ENCODE results near the gene TMEM187.

Gene TMEM187

DNA sequence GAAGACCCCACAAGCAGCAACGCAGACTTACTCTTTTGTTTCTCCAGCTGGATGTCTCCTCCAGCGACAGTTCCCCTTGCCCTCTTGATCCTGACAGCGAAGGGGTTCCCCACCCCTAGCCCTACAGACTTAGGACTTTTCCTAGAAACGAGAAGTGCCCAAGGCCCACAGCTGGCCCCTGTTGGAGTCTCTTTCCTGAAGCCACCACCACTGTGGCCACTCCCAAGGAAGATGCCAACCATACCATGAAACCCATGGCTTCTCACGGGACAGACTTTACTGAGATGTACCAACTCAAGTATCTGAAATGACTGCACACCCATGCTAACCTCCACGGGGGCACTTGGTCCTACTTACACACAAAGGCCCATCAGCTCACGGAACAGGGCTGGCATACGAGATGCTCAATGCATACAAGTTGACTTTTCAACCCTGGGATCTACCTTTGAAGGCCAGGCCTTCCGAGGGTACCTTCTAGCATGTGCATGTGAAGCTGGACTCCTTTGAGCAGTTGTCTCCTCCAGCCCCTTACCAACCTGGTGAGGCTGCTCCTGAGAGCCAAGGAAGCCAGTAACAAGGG, 48.1 kb downstream of the TMEM187 start:
- DNase-seq (ENCODE audit: low read depth): no peak

DNA sequence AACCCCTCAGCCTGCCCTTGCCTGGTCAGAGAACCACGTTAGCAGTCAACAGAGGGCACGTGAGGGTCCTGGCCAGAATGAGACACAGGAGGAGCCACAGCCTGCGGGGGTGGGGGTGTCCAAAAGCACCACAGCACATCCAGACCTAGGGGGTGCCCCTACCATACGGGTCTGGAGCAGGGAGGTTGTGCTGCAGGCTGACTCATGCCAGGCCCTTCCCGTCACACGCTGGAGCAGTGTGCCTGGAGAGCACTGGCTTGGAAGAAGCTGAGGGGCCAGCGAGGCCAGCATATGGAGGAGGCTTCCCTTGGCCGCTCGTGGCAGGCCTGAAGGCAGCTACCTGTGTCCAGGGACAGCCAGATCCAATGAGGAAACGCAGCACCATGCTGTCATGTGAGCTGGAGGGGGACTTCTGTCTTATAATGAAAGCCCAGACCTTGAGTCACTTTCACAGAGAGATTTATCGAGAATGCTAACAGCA, 48.6 kb downstream of the TMEM187 start:
- DNase-seq (ENCODE audit: low read depth): no peak

DNA sequence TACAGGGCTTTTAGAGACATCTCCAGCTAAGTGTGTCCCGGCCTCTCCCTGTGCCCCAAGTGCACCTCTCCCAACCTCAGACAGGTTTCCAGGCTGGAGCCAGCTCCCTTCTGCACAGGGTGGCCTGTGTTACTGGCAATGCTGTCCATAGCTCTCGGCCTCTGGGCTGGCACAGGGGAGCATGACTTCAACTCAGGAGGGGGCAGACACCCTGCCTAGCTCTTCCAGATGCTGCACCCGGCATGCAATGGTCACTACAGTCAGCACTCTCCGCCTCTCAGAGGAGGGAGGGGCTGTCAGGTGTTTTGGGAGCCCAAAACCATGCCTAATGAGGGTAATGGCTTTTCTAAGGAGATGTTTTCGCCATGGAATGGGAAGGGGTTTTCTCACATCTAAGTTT, 49.6 kb downstream of the TMEM187 start:
- DNase-seq (ENCODE audit: low read depth): no peak

DNA sequence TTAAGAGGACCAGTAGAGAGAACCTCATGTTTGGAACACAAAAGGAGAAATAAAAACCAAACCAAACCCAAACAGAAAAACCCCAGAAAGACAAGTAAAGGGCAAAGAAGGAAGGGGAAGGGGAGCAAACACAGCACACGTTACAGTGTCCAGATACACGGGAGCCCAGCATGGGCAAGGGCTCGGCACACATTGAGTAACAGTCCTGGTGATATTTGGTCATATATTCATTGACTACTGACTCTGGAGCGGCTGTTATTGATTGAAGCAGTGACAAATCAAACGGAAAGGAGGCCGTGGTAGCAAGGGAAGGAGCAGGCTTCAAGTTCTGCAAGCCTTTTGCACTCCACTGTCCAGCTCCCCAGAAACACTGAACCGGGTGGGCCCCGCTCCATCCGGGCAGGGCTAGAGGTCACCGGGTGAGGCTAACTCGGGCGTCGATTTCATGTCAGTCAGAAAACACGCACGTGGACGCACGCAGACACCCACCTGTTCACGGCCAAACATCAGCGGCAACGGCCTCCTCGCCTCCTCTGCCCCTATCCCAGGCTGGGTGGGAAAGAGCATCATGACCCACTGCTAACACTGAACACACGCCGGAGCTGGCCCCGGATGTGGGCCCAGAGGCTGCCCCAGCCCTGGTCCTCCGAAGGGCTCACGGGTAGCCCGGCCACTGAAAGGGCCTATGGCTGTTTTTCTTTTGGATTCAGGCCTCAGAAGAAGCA, 50.9 kb downstream of the TMEM187 start:
- no peak for DNase-seq (ENCODE audit: low read depth)

- DNase-seq (ENCODE audit: low read depth): no peak
Observed at GRCh38 chrX:154024271-154024670, 51.7 kb downstream of the TMEM187 start.

DNA sequence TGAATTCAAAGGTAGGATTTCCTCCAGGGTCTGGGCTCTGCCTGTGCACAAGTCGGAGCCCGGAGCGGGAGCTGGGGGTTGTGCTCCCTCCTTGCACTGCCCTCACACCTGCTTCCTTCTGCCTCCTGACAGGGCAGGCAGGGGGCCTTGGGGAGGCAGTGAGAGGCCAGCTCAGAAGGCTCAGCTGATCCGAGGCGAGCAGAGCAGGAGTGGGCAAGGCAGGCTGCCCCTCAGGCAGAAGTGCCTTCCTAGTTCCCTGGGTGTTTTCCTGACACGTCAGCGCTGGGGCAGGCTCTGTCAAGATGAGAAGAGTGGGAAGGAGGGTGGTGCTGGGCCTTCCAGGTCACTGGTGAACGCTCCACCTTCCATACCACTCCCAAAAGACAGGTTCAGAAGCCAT, 52.7 kb downstream of the TMEM187 start:
- no peak for DNase-seq (ENCODE audit: low read depth)

DNA sequence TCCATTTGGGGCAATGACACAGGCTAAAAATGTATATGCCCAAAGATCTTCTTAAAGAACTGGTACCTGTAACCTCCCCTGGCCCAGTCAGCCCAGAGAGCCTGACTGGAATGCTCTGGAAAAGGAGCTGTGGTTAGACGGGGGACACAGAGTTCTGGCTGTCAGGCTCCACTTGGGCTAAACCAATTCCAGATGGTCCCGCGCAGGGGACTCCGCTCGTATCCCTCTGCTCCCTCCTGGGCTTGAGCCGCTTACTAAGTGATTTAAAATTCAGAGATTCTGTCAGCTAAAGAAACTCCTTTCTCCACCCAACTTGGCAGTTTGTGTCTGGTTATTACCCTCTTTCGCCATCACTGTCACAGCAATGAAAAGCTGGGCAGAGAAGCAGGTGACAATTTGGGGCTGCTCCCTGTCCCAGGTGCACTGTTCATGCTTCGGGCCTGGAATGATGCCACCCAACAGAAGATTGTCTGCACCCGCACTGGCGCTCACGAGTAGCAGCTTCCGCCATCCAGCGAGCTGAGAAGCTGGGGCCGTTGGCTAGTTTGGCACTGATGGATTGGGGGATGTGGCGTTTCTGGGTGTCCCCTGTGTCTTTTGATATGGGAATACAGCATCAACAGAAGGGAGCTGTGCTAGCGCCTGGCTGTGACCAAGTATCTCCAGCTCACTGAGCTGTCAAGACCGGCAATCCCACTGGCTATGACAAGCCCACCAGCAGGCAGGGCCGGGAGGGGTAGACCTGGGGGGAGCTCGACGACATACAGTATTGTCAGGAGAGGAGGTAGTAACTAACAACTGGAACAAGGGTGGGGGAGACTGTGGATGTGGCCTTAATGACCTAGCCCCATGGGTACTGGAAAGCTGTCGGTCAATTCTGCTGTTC, 53.8 kb downstream of the TMEM187 start:
- DNase-seq (ENCODE audit: low read depth): no peak

DNA sequence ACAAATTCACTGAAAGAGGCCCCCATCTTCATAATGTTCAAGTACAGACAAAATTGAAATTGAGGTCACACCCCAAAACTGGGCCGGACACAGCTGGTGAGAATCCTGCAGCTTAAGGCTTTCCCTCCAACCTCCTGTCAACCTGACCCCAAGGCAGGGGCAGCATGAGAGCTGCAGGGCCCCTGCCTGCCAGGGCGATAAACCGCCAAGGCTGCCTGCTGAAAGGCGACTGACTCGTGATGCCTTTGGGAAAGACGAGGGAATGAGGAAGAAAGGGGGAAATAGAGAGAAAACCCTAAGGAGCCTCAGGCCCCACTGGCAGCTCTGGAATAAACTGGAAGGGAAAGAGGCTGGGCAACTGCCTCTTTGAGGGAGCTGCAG, 54.5 kb downstream of the TMEM187 start:
- DNase-seq (ENCODE audit: low read depth): no peak

DNA sequence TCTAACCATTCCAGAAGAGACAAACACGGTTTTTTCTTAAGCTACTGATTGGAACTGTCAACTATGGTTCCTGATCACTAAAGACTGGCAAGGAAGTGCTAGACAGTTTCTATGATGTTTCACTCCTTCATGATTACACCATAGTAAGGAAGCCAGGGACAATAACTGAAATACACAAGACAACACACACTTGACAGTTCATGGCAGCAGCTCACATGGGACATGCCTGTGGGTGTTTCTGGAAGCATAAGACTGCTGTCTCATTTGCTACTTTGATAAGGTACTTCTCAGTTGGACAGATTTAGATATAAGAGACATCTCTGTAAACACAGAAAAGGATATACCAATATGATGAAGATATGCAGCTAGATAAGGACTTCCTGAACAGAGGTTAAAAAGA, 55.4 kb downstream of the TMEM187 start:
- no peak for DNase-seq (ENCODE audit: low read depth)

- DNase-seq (ENCODE audit: low read depth): no peak
Observed at GRCh38 chrX:154028502-154029184, 56.1 kb downstream of the TMEM187 start.

DNA sequence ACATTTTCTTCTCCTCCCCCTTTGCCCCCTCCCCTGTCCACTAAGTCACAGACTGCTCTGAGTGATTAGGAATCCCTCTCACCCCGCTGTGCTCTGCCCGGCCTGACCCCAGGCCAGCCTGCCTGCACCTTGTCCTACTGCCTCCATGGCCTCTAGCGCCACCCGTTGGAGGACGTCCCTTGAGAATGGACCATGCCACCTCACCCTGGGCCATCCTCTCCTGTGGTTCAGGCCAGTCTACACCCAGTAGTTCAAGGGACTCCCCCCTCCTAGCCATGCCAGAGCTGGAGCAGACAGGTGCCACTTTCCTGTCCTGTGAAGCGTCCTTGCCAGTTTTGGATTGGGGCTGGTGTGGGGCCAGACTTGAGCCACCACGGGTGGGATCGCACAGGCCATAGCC, 56.9 kb downstream of the TMEM187 start:
- no peak for DNase-seq (ENCODE audit: low read depth)

DNA sequence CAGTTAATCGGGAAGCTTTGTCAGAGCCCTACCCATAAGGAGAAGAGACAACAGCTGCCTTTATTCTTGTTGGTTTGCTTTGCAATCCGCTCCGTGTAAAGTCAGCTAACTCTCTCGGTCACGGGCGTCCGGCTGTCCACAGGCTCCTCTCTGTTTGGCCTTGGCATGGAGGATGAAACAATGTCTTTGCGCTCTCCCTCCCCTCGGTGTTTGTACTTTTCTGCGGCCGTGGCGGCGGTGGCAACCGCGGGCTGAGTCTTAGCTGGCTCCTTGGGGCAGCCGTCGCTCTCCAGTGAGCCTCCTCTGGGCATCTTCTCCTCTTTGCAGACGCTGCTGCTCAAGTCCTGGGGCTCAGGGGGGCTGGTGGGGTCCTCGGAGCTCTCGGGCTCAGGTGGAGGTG, 57.7 kb downstream of the TMEM187 start:
- DNase-seq (ENCODE audit: low read depth): no peak

DNA sequence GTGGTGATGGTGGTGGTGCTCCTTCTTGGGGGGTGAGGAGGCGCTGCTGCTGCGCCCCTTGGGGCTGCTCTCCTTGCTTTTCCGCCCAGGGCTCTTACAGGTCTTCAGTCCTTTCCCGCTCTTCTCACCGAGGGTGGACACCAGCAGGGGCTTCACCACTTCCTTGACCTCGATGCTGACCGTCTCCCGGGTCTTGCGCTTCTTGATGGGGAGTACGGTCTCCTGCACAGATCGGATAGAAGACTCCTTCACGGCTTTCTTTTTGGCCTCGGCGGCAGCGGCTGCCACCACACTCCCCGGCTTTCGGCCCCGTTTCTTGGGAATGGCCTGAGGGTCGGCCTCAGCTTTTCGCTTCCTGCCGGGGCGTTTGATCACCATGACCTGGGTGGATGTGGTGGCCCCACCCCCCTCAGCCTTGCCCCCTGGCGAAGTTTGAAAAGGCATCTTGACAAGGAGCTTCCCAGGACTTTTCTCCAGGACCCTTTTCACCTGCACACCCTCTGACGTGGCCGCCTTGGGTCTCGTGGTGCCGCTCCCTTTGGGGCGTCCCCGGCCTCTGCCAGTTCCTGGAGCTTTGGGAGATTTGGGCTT, 58.3 kb downstream of the TMEM187 start:
- DNase-seq (ENCODE audit: low read depth): no peak

- DNase-seq (ENCODE audit: low read depth): no peak
Observed at GRCh38 chrX:154032160-154032559, 59.6 kb downstream of the TMEM187 start.

GRCh38 chrX:154032653-154033052, 60.1 kb downstream of the TMEM187 start:
- DNase-seq (ENCODE audit: low read depth): no peak

Data from stimulated activated CD8-positive, alpha-beta memory T cell treated with anti-CD3 and anti-CD28 coated beads, Interleukin-4, amount 100 ng/mL, for 24 hours (primary cell).